ENCODE results near the gene COL19A1.

- TF ChIP-seq CBFB (CRISPR knock-in tag; IDR thresholded peaks at IDR 0.05): no peak
- no peak for TF ChIP-seq GATAD2A (IDR thresholded peaks at IDR 0.05)
- TF ChIP-seq, protein P1, sequence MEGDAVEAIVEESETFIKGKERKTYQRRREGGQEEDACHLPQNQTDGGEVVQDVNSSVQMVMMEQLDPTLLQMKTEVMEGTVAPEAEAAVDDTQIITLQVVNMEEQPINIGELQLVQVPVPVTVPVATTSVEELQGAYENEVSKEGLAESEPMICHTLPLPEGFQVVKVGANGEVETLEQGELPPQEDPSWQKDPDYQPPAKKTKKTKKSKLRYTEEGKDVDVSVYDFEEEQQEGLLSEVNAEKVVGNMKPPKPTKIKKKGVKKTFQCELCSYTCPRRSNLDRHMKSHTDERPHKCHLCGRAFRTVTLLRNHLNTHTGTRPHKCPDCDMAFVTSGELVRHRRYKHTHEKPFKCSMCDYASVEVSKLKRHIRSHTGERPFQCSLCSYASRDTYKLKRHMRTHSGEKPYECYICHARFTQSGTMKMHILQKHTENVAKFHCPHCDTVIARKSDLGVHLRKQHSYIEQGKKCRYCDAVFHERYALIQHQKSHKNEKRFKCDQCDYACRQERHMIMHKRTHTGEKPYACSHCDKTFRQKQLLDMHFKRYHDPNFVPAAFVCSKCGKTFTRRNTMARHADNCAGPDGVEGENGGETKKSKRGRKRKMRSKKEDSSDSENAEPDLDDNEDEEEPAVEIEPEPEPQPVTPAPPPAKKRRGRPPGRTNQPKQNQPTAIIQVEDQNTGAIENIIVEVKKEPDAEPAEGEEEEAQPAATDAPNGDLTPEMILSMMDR (IDR thresholded peaks at IDR 0.05 in 2 of 3, conservative IDR thresholded peaks at IDR 0.05 in 1 of 3; ENCODE audit: insufficient read depth in 2 of 3, low read depth in 1 of 3, low read length in 3 of 3): no peak
- TF ChIP-seq GTF2A2 (tag; IDR thresholded peaks at IDR 0.05): no peak
- TF ChIP-seq ZNF174 (CRISPR knock-in tag; IDR thresholded peaks at IDR 0.05): no peak
- TF ChIP-seq NRF1 (conservative IDR thresholded peaks at IDR 0.05 in 1 of 2, IDR thresholded peaks at IDR 0.05 in 1 of 2): no peak
- TF ChIP-seq PCBP2 (IDR thresholded peaks at IDR 0.05; ENCODE audit: low read depth, low read length, poor library complexity, severe bottlenecking): no peak
- TF ChIP-seq, protein P2, sequence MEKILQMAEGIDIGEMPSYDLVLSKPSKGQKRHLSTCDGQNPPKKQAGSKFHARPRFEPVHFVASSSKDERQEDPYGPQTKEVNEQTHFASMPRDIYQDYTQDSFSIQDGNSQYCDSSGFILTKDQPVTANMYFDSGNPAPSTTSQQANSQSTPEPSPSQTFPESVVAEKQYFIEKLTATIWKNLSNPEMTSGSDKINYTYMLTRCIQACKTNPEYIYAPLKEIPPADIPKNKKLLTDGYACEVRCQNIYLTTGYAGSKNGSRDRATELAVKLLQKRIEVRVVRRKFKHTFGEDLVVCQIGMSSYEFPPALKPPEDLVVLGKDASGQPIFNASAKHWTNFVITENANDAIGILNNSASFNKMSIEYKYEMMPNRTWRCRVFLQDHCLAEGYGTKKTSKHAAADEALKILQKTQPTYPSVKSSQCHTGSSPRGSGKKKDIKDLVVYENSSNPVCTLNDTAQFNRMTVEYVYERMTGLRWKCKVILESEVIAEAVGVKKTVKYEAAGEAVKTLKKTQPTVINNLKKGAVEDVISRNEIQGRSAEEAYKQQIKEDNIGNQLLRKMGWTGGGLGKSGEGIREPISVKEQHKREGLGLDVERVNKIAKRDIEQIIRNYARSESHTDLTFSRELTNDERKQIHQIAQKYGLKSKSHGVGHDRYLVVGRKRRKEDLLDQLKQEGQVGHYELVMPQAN (IDR thresholded peaks at IDR 0.05; ENCODE audit: borderline replicate concordance): no peak
Observed at GRCh38 chr6:69861986-69862385, 4.4 kb upstream of the COL19A1 start.
